Neutrophil (primary cell): ENCODE measurements around the gene ITFG2.

Experiments
- H3K27ac ChIP-seq: fragments of 200-600 bp; sonication (generic); 2 replicates; pipeline ENCODE4 v1.5.1; 2016; ENCODE audit warnings: mild to moderate bottlenecking, moderate library complexity
- H3K27me3 ChIP-seq: fragments of 200-600 bp; sonication (generic); 2 replicates; pipeline ENCODE4 v1.6.0; 2016; ENCODE audit warnings: mild to moderate bottlenecking
- H3K36me3 ChIP-seq: fragments of 200-600 bp; sonication (generic); 2 replicates; pipeline ENCODE4 v1.5.1; 2017
- H3K4me1 ChIP-seq, 2 experiments: fragments of 200-600 bp in 1 of 2; sonication (generic) in 1 of 2; 1 replicate in 1 of 2; 2 replicates in 1 of 2; pipeline versions ENCODE4 v1.5.1 to v1.6.1; 2013 to 2016; ENCODE audit warnings: low read depth in 1 of 2, low read length in 1 of 2, mild to moderate bottlenecking in 1 of 2, moderate library complexity in 1 of 2; ENCODE audit not compliant: control insufficient read depth in 1 of 2, insufficient read depth in 1 of 2
- H3K4me3 ChIP-seq, 2 experiments: fragments of 200-600 bp in 1 of 2; sonication (generic) in 1 of 2; 1 replicate in 1 of 2; 2 replicates in 1 of 2; pipeline ENCODE4 v1.5.1; 2013 to 2016; ENCODE audit warnings: low read depth in 1 of 2, low read length in 1 of 2, mild to moderate bottlenecking in 1 of 2, moderate library complexity in 1 of 2
- H3K9me3 ChIP-seq: fragments of 200-600 bp; sonication (generic); 2 replicates; pipeline ENCODE4 v1.5.1; 2016
- TF ChIP-seq, protein P1 (sequence below): fragments of 200-600 bp; sonication (generic); IDR thresholded peaks from 2 replicates; pipeline ENCODE4 v1.5.1; 2016; ENCODE audit warnings: antibody characterized with exemption

The ITFG2 gene

DNA sequence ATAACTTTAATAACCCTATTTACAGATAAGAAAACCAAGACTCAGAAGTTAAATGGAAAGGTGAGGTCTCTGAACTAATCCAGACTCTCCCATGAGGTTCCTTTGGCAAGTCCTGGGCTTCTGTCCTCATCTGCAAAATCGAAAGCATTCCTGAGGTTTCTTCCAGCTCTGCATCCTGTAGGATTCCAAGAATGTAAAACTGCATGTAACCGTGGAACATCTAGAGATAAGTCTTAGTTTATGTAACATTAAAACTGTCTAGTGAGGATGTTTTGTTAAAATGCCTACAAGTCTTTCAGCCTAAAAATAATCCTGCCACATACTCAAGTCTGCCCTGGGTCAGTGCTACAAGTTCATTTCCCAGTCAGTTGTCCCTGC is 7.3 kb upstream of the ITFG2 start:
- H3K4me3 ChIP-seq, result no peak overlapping the region
- no peaks in the 10 kb centered on the region for H3K9me3 ChIP-seq
- H3K27me3 ChIP-seq, result no peaks in the 10 kb centered on the region
- no peaks in the 10 kb centered on the region for H3K4me1 ChIP-seq
- no peaks in the 10 kb centered on the region for H3K36me3 ChIP-seq
- no peak overlapping the region for H3K27ac ChIP-seq
- TF ChIP-seq, protein P1, sequence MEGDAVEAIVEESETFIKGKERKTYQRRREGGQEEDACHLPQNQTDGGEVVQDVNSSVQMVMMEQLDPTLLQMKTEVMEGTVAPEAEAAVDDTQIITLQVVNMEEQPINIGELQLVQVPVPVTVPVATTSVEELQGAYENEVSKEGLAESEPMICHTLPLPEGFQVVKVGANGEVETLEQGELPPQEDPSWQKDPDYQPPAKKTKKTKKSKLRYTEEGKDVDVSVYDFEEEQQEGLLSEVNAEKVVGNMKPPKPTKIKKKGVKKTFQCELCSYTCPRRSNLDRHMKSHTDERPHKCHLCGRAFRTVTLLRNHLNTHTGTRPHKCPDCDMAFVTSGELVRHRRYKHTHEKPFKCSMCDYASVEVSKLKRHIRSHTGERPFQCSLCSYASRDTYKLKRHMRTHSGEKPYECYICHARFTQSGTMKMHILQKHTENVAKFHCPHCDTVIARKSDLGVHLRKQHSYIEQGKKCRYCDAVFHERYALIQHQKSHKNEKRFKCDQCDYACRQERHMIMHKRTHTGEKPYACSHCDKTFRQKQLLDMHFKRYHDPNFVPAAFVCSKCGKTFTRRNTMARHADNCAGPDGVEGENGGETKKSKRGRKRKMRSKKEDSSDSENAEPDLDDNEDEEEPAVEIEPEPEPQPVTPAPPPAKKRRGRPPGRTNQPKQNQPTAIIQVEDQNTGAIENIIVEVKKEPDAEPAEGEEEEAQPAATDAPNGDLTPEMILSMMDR, result no peak

DNA sequence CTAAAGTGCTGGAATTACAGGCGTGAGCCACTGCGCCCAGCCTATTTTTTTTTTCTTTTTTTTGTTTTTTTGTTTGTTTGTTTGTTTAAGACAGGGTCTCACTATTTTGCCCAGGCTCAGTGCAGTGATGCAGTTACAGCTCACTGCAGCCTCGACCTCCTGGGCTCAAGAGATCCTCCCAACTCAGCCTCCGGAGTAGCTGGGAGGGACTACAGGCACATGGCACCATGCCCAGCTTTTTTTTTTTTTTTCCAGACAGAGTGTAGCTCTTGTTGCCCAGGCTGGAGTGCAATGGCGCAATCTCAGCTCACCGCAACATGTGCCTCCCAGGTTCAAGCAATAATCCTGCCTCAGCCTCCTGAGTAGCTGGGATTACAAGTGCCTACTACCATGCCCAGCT is 5.8 kb upstream of the ITFG2 start:
- no peaks in the 10 kb centered on the region for H3K27me3 ChIP-seq
- TF ChIP-seq, protein P1, result no peak
- H3K36me3 ChIP-seq, result no peaks in the 10 kb centered on the region
- no peak overlapping the region for H3K27ac ChIP-seq
- no peaks in the 10 kb centered on the region for H3K9me3 ChIP-seq
- H3K4me3 ChIP-seq, result no peak overlapping the region
- peaks cover 0 to 2% of the 10 kb centered on the region in 2 experiments for H3K4me1 ChIP-seq

DNA sequence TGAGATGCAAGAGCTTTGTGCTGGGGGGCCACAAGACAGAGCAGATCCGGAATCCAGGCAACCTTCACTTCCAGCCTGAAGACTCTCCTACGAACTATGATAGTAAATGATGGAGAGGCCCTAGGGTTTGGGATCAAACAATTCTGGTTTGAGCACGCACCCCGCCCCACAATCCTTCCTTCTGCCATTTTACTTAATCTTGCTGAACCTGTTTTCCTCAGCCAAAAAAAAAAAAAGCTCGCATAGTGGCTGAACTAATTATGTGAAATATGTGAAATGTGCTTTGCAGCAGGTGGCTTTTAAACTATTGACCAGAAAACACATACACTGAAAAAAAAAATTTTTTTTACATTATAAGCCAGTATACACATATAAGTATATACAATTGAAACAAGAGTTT is 667 bp upstream of the ITFG2 start:
- no peaks in the 10 kb centered on the region for H3K27me3 ChIP-seq
- H3K4me3 ChIP-seq, result peak overlapping the region; percentile 95 to 99
- H3K27ac ChIP-seq, result no peak overlapping the region
- TF ChIP-seq, protein P1, result no peak
- no peaks in the 10 kb centered on the region for H3K36me3 ChIP-seq
- H3K4me1 ChIP-seq, result peaks cover 18 to 19% of the 10 kb centered on the region in 2 experiments
- no peaks in the 10 kb centered on the region for H3K9me3 ChIP-seq

DNA sequence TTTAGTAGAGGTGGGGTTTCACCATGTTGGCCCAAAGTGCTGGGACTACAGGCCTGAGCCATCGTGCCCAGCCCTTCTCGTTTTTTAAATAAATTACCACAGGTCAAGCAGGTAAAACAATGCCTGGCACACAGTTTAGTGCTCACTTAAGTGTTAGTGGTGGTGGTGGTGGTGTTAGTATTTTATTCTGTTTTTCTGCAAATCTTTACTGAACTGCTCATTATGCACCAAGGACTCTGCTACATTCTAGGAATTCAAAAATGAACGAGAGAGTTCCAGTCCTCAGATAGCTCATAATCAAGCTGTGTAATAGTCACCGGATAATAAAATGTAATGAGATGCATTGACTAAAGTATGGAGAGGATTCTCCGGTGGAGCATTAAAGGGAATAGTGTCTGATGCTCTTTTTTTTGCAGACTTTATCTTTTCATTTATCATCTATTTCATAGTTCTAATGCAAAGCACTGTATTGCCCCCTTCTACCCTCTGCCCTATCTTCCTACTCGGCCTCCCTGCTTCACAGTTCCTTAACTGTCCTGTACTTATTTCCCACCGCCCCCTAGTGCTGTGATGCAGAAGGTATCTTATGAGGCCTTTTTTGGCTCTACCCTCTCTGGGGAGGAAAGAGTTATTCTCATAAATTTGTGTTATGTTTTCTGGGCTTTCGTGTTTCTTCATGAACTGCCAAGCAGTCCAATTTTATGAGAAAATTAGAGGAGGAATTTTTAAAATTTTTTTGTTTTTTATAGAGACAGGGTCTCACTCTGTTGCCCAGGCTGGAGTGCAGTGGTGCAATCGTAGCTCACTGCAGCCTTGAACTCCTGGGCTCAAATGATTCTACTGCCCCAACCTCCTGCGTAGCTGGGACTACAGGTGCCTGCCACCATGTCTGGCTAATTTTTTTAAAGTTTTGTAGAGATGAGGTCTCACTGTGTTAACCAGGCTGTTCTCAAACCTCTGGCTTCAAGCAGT is 1.0 kb downstream of the ITFG2 start:
- Histone ChIP-seq H3K4me1 (peaks cover 18 to 19% of the 10 kb centered on the region in 2 experiments), H3K27me3 (no peaks in the 10 kb centered on the region), H3K36me3 (peaks cover 10% of the 10 kb centered on the region), H3K9me3 (no peaks in the 10 kb centered on the region), H3K4me3 (peak overlapping the region; percentile 95 to 99), H3K27ac (peak overlapping the region; percentile 92)
- TF ChIP-seq, protein P1, result no peak

DNA sequence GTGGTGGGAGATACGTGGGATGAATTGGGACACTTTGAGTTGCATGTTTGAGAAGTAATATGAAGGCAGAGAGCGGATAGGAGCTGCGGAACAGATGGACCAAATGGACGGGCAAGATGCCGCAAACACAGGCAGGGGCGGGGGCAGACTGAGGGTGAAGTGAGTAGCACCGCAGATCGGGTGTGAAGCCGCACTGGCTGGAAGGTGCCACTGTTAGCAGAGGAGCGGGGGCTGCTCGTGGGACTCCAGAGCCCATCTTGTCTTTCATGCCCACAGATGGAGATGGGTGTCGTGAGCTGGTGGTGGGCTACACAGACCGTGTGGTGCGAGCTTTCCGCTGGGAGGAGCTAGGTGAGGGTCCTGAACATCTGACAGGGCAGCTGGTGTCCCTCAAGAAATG is 7.3 kb downstream of the ITFG2 start:
- H3K36me3 ChIP-seq, result peaks cover 66% of the 10 kb centered on the region

More for the DNA sequence above, 7.3 kb downstream of the ITFG2 start:
- no peaks in the 10 kb centered on the region for H3K27me3 ChIP-seq
- TF ChIP-seq, protein P1, result no peak
- no peak overlapping the region for H3K4me3 ChIP-seq
- H3K9me3 ChIP-seq, result no peaks in the 10 kb centered on the region
- no peak overlapping the region for H3K27ac ChIP-seq
- H3K4me1 ChIP-seq, result no peaks in the 10 kb centered on the region
